ENCODE results near the gene RPS17. TPM values are rescaled to one million over a fixed set of nuclear protein-coding genes. Genes with fewer than 3 reads are reported as not detected.
"Not testable (repeated sequence)": the region's sequence is repeated elsewhere in the genome, so short reads cannot be mapped to it uniquely, and the experiment has no call there.

The RPS17 gene
- total RNA-seq, 3 donors from 2014 or later, result 2,990 to 3,578 (median 3,066) TPM

GRCh38 chr15:82507693-82508092, 32.6 kb downstream of the RPS17 start:
- not testable (repeated sequence) for DNase-seq; H3K4me1 Mint-ChIP-seq (ENCODE audit: low read depth); ATAC-seq; H3K4me3 Mint-ChIP-seq; H3K9me3 Mint-ChIP-seq; H3K36me3 Mint-ChIP-seq (ENCODE audit: insufficient read depth); H3K27me3 Mint-ChIP-seq (ENCODE audit: low read depth)

GRCh38 chr15:82507087-82507486, 33.2 kb downstream of the RPS17 start:
- H3K36me3 Mint-ChIP-seq (ENCODE audit: insufficient read depth); H3K9me3 Mint-ChIP-seq; H3K27me3 Mint-ChIP-seq (ENCODE audit: low read depth); H3K4me3 Mint-ChIP-seq; H3K4me1 Mint-ChIP-seq (ENCODE audit: low read depth); ATAC-seq; DNase-seq: not testable (repeated sequence)

- not testable (repeated sequence) for H3K4me3 Mint-ChIP-seq; DNase-seq; H3K27me3 Mint-ChIP-seq (ENCODE audit: low read depth); ATAC-seq; H3K36me3 Mint-ChIP-seq (ENCODE audit: insufficient read depth); H3K4me1 Mint-ChIP-seq (ENCODE audit: low read depth); H3K9me3 Mint-ChIP-seq
These were observed 34.4 kb downstream of the RPS17 start for GRCh38 chr15:82505842-82506241.

- DNase-seq; H3K4me3 Mint-ChIP-seq; H3K4me1 Mint-ChIP-seq (ENCODE audit: low read depth); H3K27me3 Mint-ChIP-seq (ENCODE audit: low read depth); H3K9me3 Mint-ChIP-seq; ATAC-seq; H3K36me3 Mint-ChIP-seq (ENCODE audit: insufficient read depth): not testable (repeated sequence)
These were observed 36.2 kb downstream of the RPS17 start for GRCh38 chr15:82504074-82504473.

- DNase-seq; H3K9me3 Mint-ChIP-seq; H3K4me1 Mint-ChIP-seq (ENCODE audit: low read depth); H3K36me3 Mint-ChIP-seq (ENCODE audit: insufficient read depth); H3K27me3 Mint-ChIP-seq (ENCODE audit: low read depth); H3K4me3 Mint-ChIP-seq: not testable (repeated sequence)
- peak; percentile 59 to 75 for ATAC-seq
These were observed 37.4 kb downstream of the RPS17 start for GRCh38 chr15:82502700-82503339.

GRCh38 chr15:82500772-82501171, 39.5 kb downstream of the RPS17 start:
- not testable (repeated sequence) for H3K27me3 Mint-ChIP-seq (ENCODE audit: low read depth); DNase-seq; H3K4me1 Mint-ChIP-seq (ENCODE audit: low read depth); H3K4me3 Mint-ChIP-seq; H3K9me3 Mint-ChIP-seq; ATAC-seq; H3K36me3 Mint-ChIP-seq (ENCODE audit: insufficient read depth)

GRCh38 chr15:82497978-82498377, 42.3 kb downstream of the RPS17 start:
- not testable (repeated sequence) for H3K27me3 Mint-ChIP-seq (ENCODE audit: low read depth); ATAC-seq; H3K36me3 Mint-ChIP-seq (ENCODE audit: insufficient read depth); H3K9me3 Mint-ChIP-seq; H3K4me1 Mint-ChIP-seq (ENCODE audit: low read depth); H3K4me3 Mint-ChIP-seq; DNase-seq

GRCh38 chr15:82488250-82488649, 52.0 kb downstream of the RPS17 start:
- not testable (repeated sequence) for H3K36me3 Mint-ChIP-seq (ENCODE audit: insufficient read depth); H3K9me3 Mint-ChIP-seq; H3K4me3 Mint-ChIP-seq; H3K27me3 Mint-ChIP-seq (ENCODE audit: low read depth); H3K4me1 Mint-ChIP-seq (ENCODE audit: low read depth); DNase-seq; ATAC-seq

- ATAC-seq, H3K9me3 Mint-ChIP-seq, H3K4me3 Mint-ChIP-seq: not testable (repeated sequence)
These were observed 53.2 kb downstream of the RPS17 start for GRCh38 chr15:82487045-82487444.

More at GRCh38 chr15:82487045-82487444, 53.2 kb downstream of the RPS17 start:
- H3K27me3 Mint-ChIP-seq (ENCODE audit: low read depth); DNase-seq; H3K36me3 Mint-ChIP-seq (ENCODE audit: insufficient read depth); H3K4me1 Mint-ChIP-seq (ENCODE audit: low read depth): not testable (repeated sequence)

Other genes starting within 250 kb of the RPS17 start
- 1 to 10 TPM in 1 of 3 donors, under 1 TPM in 1, not detected in 1; 0.42 to 1.1 TPM for gene GOLGA6L10, start 191.0 kb downstream of the RPS17 start, total RNA-seq
- gene GOLGA6L9, start 110.6 kb downstream of the RPS17 start, total RNA-seq, result 1 to 10 TPM; 1.0 to 1.6 (median 1.1) TPM
- 1 to 10 TPM in 2 of 3 donors, under 1 TPM in 1; 0.52 to 1.7 (median 1.2) TPM for gene CPEB1, start 106.9 kb upstream of the RPS17 start, total RNA-seq
- gene AP3B2, start 169.4 kb upstream of the RPS17 start, total RNA-seq, result under 1 TPM; 0.15 to 0.46 (median 0.18) TPM